Measurements from ENCODE around the gene CFAP221. TPM values are rescaled to one million over a fixed set of nuclear protein-coding genes. Genes with fewer than 3 reads are reported as not detected.

CFAP221 gene
- total RNA-seq, 1 donor from 2014 or later: 1.1 TPM

GRCh38 chr2:119536211-119536610, 8.0 kb upstream of the CFAP221 start:
- no peak for DNase-seq (ENCODE audit: extremely low read depth, low read depth, low spot score)

DNA sequence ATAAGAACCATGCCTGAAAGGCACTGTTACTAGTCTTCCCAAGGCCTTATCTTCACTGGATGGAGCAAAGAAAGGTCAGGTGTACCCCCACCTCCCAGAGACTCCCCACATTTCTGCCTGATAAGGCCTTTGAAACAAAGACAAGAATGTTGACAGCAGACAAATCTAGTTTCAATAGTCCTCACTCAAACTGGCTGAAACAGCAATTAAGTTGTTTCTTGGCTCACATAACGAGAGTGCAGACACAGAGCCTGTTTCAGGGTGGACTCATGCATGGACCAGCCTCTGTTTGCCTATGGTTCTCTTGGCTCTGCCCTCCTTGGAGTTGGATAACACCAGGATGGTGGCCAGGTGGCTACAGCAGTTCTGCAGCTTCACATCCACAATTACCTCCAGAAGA, 7.5 kb upstream of the CFAP221 start:
- no peak for DNase-seq (ENCODE audit: extremely low read depth, low read depth, low spot score)

DNA sequence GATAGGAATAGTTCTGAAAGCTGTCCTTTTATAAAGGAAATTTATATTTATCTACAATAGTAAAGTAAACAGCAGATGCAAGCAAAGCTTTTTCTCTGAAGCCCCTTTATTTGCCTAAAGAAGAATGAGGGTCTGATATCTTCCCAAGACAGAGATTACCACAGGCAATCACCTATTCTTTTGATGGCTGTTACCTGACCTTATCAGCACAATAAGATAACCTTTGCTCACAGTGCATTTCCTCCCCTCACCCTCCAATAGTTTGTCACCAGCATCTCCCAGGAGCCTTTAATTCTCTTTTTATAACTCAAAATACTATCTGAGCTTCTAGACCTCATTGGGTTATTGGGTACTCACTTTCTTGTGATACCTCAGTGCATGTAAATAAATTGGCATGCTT, 6.5 kb upstream of the CFAP221 start:
- no peak for DNase-seq (ENCODE audit: extremely low read depth, low read depth, low spot score)

GRCh38 chr2:119541476-119541875, 2.8 kb upstream of the CFAP221 start:
- DNase-seq (ENCODE audit: extremely low read depth, low read depth, low spot score): no peak

DNA sequence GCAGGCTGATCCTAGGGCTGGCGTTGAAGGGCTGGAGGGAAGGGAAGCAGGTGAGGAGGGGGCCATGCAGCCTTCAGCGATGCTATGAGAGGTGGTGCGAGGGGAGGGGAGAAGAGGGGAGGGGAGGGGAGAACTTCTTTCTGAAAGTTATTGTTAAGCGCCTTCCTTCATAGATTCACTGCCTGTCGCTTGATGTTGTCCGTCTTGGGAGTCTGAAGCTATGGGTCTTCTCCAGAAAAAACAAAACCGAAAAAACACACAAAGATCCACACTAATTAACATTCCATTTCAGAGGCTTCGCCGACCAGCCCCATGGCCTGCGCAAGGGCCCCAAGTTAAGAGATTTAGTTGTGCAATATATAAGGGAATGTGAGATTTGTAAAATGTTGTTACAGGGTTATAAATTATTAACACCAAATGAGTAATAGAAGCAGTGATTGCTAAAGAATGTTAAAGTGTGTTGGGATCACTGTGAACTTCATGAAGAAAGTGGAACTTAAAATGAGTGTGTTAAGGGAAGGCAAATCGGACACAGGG, 758 bp downstream of the CFAP221 start:
- DNase-seq (ENCODE audit: extremely low read depth, low read depth, low spot score): no peak

DNA sequence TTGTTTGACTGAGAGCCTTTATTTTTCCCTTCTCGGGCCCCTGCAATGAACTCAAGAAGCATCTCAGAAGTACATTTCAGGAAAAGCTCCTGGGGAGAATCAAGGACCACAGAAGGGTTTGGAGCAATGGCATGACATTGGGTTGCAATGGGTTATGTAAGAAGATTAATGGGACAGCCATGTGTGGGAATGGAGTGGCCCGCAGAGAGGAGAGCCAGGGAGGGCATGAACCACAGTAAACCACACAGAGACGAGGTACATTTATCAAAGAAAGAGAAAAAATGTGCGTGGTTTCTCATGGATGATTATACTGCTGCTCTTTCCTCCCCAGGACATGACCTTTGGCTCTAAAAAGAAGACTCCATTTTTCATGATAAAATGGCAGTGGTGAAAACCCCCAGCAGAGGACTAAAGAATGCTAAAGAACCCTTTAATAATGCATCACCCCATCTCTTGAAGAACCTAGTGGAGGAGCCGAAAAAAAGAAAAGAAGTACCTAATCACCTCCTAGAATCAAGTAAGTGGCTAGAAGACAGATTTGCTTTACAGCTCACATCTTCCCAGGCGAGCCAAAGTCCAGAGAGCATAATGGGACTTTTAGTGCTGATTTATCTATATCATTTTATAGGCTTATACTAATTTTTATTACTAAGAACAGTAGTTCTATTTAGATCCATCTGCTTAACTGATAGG, 1.7 kb downstream of the CFAP221 start:
- no peak for DNase-seq (ENCODE audit: extremely low read depth, low read depth, low spot score)

DNA sequence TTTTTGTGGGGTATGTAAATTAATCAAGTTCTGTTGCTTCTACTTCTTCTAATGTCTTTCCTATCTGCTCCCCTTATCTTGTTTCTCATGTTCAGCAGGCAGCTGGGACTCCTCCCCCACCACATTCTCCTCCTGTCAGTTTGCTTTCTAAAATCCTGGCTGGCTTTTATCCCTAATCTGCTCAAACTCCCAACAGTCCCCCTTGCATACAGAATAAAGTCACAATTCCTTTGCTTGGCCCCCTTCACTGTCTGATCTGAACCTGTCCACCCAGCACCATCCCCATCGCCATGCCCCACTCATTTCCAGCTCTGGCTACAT, 2.2 kb downstream of the CFAP221 start:
- no peak for DNase-seq (ENCODE audit: extremely low read depth, low read depth, low spot score)

- no peak for DNase-seq (ENCODE audit: extremely low read depth, low read depth, low spot score)
These were observed 4.4 kb downstream of the CFAP221 start for GRCh38 chr2:119548516-119549120.

- DNase-seq (ENCODE audit: extremely low read depth, low read depth, low spot score): no peak
These were observed 5.0 kb downstream of the CFAP221 start for GRCh38 chr2:119549241-119549640.

- no peak for DNase-seq (ENCODE audit: extremely low read depth, low read depth, low spot score)
These were observed 6.1 kb downstream of the CFAP221 start for GRCh38 chr2:119550346-119550745.

GRCh38 chr2:119550856-119551255, 6.6 kb downstream of the CFAP221 start:
- no peak for DNase-seq (ENCODE audit: extremely low read depth, low read depth, low spot score)

- DNase-seq (ENCODE audit: extremely low read depth, low read depth, low spot score): no peak
These were observed 8.7 kb downstream of the CFAP221 start for GRCh38 chr2:119552902-119553301.

- DNase-seq (ENCODE audit: extremely low read depth, low read depth, low spot score): no peak
These were observed 9.6 kb downstream of the CFAP221 start for GRCh38 chr2:119553687-119554344.

- DNase-seq (ENCODE audit: extremely low read depth, low read depth, low spot score): no peak
These were observed 21.2 kb downstream of the CFAP221 start for GRCh38 chr2:119565481-119565880.

DNA sequence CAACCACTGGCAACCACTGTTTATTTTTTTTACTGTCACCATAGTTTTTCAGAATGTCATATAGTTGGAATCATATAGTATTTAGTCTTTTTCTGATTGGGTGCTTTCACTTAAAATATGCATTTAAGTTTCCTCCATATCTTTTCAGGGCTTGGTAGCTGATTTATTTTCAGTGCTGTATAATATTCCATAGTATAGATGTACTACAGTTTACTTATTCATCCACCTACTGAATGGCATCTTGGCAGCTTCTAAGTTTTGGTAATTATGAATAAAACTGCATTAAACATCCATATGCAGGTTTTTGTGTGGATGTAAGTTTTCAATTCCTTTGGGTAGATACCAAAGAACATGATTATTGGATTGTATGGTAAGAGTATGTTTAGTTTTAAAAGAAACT, 23.0 kb downstream of the CFAP221 start:
- no peak for DNase-seq (ENCODE audit: extremely low read depth, low read depth, low spot score)

- DNase-seq (ENCODE audit: extremely low read depth, low read depth, low spot score): no peak
These were observed 30.0 kb downstream of the CFAP221 start for GRCh38 chr2:119574108-119574815.

DNA sequence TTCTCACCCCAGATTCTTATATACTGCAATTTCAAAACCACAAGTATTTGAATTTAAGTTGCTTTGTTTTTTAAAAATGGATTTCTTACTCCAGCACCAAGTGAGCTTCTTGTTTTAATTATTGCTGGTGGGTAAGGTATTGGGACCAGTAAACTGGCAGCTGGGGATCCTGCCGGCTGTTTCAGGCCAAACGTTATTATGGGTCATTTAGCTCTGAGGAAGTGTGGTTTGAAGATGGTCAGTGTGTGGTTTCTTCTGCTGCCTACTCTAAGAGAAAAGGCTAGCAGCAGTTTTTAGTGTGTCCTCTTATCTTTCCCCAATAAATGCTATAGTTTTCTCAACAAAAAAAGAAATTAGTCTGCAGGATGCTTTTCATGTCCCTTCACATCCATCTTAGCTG, 30.6 kb downstream of the CFAP221 start:
- DNase-seq (ENCODE audit: extremely low read depth, low read depth, low spot score): no peak

- DNase-seq (ENCODE audit: extremely low read depth, low read depth, low spot score): no peak
These were observed 31.2 kb downstream of the CFAP221 start for GRCh38 chr2:119575439-119575838.

- DNase-seq (ENCODE audit: extremely low read depth, low read depth, low spot score): no peak
These were observed 35.4 kb downstream of the CFAP221 start for GRCh38 chr2:119579424-119580295.

GRCh38 chr2:119580550-119581072, 36.4 kb downstream of the CFAP221 start:
- no peak for DNase-seq (ENCODE audit: extremely low read depth, low read depth, low spot score)

Measured in glomerular endothelial cell (primary cell).